SK-N-SH treated with all-trans-retinoic acid at 6 μM for 48 hours (cell line): ENCODE data around the gene ORAI3.

Source experiments
- BACH2 ChIP-seq: fragments of 250-450 bp; sonication (Bioruptor Pico); IDR thresholded peaks from 2 replicates; pipeline ENCODE4 v1.9.0; 2021; ENCODE audit warnings: mild to moderate bottlenecking, borderline replicate concordance
- CSDC2 ChIP-seq: fragments of 250-450 bp; sonication (Bioruptor Pico); IDR thresholded peaks from 2 replicates; pipeline ENCODE4 v1.5.0; 2020; ENCODE audit warnings: mild to moderate bottlenecking, moderate library complexity
- ESRRG ChIP-seq: fragments of 250-450 bp; sonication (Bioruptor Pico); IDR thresholded peaks from 2 replicates; pipeline ENCODE4 v1.6.1; 2021; ENCODE audit warnings: mild to moderate bottlenecking
- GLIS3 ChIP-seq: fragments of 250-450 bp; sonication (Bioruptor Pico); IDR thresholded peaks from 2 replicates; pipeline ENCODE4 v1.5.0; 2020; ENCODE audit warnings: mild to moderate bottlenecking, moderate library complexity
- ISL1 ChIP-seq: fragments of 250-450 bp; sonication (Bioruptor Pico); IDR thresholded peaks from 2 replicates; pipeline ENCODE4 v2.1.2; 2022; ENCODE audit warnings: mild to moderate bottlenecking, moderate library complexity
- OSR1 ChIP-seq: fragments of 250-450 bp; sonication (Bioruptor Pico); IDR thresholded peaks from 2 replicates; pipeline ENCODE4 v1.8.0; 2022; ENCODE audit warnings: moderate library complexity, mild to moderate bottlenecking, inconsistent platforms
- TCF4 ChIP-seq: fragments of 250-450 bp; sonication (Bioruptor Pico); IDR thresholded peaks from 2 replicates; pipeline ENCODE4 v1.8.0; 2021; ENCODE audit warnings: mild to moderate bottlenecking, moderate library complexity, borderline replicate concordance
- ZC3H10 ChIP-seq: fragments of 250-450 bp; sonication (Bioruptor Pico); IDR thresholded peaks from 2 replicates; pipeline ENCODE4 v1.5.1; 2021; ENCODE audit warnings: mild to moderate bottlenecking, moderate library complexity
- ZFP3 ChIP-seq: fragments of 250-450 bp; sonication (Bioruptor Pico); IDR thresholded peaks from 2 replicates; pipeline ENCODE4 v1.5.0; 2020; ENCODE audit warnings: mild to moderate bottlenecking, moderate library complexity
- ZNF565 ChIP-seq: fragments of 450-650 bp; formaldehyde crosslinking; conservative IDR thresholded peaks from 2 replicates; pipeline ENCODE4 v1.5.0; 2020; ENCODE audit warnings: low read depth, mild to moderate bottlenecking, moderate library complexity
- ZNF70 ChIP-seq: fragments of 450-650 bp; formaldehyde crosslinking; IDR thresholded peaks from 2 replicates; pipeline ENCODE4 v1.5.0; 2020; ENCODE audit warnings: mild to moderate bottlenecking, moderate library complexity
- TF ChIP-seq, protein P1 (sequence below): fragments of 250-450 bp; sonication (Bioruptor Pico); IDR thresholded peaks from 2 replicates; pipeline ENCODE4 v1.8.0; 2020; ENCODE audit warnings: mild to moderate bottlenecking, moderate library complexity, borderline replicate concordance
- TF ChIP-seq, protein P2 (sequence below): fragments of 250-450 bp; sonication (Bioruptor Pico); IDR thresholded peaks from 2 replicates; pipeline ENCODE4 v1.8.0; 2021; ENCODE audit warnings: low read depth, mild to moderate bottlenecking, moderate library complexity, borderline replicate concordance
- TF ChIP-seq, protein P3 (sequence below): fragments of 250-450 bp; sonication (Bioruptor Pico); IDR thresholded peaks from 2 replicates; pipeline ENCODE4 v1.5.1; 2021; ENCODE audit warnings: mild to moderate bottlenecking, moderate library complexity

DNA sequence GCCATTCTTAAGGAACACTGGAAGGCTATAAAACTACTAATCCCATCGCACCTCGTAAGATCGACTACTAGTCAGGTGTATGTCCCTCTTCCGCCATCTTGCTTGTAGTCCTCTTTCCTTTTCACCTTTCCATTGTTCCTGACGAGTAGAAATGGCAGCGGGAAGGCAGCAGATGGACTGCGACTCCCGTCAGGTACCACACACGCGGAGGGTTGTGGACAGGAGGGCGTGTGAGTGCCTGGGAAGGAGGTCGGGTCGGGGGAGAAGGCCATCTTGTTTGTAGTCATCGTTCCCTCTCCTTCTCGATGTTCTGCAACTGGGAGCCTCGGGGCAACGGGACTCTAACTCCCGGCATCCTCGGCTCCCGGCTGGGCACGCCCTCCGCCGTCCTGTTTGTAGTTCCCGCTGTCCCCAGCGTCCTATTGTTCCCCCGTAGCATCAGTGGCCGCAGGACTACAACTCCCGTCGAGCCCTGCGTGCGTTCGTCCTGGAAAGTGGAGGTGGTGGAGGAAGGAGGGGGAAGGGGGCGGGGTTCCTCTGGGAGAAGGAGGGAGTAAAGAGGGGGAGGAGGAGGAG is 25.8 kb upstream of the ORAI3 start:
- no peak for TF ChIP-seq CSDC2 (CRISPR knock-in tag)
- no peak for TF ChIP-seq ESRRG (CRISPR knock-in tag)
- no peak for TF ChIP-seq OSR1 (CRISPR knock-in tag)
- no peak for TF ChIP-seq ZNF70 (CRISPR knock-in tag)
- no peak for TF ChIP-seq ZFP3 (CRISPR knock-in tag)
- TF ChIP-seq, protein P1, sequence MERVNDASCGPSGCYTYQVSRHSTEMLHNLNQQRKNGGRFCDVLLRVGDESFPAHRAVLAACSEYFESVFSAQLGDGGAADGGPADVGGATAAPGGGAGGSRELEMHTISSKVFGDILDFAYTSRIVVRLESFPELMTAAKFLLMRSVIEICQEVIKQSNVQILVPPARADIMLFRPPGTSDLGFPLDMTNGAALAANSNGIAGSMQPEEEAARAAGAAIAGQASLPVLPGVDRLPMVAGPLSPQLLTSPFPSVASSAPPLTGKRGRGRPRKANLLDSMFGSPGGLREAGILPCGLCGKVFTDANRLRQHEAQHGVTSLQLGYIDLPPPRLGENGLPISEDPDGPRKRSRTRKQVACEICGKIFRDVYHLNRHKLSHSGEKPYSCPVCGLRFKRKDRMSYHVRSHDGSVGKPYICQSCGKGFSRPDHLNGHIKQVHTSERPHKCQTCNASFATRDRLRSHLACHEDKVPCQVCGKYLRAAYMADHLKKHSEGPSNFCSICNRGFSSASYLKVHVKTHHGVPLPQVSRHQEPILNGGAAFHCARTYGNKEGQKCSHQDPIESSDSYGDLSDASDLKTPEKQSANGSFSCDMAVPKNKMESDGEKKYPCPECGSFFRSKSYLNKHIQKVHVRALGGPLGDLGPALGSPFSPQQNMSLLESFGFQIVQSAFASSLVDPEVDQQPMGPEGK: no peak
- TF ChIP-seq BACH2 (CRISPR knock-in tag): no peak
- TF ChIP-seq TCF4 (CRISPR knock-in tag): no peak
- TF ChIP-seq, protein P2, sequence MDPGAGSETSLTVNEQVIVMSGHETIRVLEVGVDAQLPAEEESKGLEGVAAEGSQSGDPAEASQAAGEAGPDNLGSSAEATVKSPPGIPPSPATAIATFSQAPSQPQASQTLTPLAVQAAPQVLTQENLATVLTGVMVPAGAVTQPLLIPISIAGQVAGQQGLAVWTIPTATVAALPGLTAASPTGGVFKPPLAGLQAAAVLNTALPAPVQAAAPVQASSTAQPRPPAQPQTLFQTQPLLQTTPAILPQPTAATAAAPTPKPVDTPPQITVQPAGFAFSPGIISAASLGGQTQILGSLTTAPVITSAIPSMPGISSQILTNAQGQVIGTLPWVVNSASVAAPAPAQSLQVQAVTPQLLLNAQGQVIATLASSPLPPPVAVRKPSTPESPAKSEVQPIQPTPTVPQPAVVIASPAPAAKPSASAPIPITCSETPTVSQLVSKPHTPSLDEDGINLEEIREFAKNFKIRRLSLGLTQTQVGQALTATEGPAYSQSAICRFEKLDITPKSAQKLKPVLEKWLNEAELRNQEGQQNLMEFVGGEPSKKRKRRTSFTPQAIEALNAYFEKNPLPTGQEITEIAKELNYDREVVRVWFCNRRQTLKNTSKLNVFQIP (CRISPR knock-in tag): no peak
- TF ChIP-seq ZNF565 (CRISPR knock-in tag): no peak
- TF ChIP-seq, protein P3, sequence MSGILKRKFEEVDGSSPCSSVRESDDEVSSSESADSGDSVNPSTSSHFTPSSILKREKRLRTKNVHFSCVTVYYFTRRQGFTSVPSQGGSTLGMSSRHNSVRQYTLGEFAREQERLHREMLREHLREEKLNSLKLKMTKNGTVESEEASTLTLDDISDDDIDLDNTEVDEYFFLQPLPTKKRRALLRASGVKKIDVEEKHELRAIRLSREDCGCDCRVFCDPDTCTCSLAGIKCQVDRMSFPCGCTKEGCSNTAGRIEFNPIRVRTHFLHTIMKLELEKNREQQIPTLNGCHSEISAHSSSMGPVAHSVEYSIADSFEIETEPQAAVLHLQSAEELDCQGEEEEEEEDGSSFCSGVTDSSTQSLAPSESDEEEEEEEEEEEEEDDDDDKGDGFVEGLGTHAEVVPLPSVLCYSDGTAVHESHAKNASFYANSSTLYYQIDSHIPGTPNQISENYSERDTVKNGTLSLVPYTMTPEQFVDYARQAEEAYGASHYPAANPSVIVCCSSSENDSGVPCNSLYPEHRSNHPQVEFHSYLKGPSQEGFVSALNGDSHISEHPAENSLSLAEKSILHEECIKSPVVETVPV (CRISPR knock-in tag): no peak
- TF ChIP-seq ZC3H10 (CRISPR knock-in tag): no peak
- TF ChIP-seq ISL1: no peak
- no peak for TF ChIP-seq GLIS3 (CRISPR knock-in tag)
